Measurements from ENCODE around the gene CPN2.

Gene CPN2

DNA sequence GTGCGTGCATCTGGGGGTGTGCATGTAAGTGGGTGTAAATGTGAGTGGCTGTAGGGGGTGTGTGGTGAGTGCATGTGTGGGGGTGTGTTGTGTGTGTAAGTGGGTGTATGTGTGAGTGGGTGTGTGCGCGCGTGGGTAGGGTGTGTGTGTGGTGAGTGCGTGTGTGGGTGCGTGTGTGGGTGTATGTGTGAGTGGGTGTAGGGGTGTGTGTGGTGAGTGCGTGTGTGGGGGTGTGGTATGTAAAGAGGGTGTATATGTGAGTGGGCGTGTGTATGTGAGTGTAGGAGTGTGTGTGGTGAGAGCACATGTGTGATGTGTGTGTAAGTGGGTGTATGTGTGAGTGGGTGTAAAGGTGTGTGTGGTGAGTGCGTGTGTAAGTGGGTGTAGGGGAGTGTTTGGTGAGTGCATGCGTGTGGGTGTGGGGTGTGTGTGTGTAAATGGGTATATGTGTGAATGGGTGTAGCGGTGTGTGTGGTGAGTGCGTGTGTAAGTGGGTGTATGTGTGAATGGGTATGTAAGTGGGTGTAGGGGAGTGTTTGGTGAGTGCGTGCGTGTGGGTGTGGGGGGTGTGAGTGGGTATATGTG is 916 bp upstream of the CPN2 start:
- no peak for DNase-seq

DNA sequence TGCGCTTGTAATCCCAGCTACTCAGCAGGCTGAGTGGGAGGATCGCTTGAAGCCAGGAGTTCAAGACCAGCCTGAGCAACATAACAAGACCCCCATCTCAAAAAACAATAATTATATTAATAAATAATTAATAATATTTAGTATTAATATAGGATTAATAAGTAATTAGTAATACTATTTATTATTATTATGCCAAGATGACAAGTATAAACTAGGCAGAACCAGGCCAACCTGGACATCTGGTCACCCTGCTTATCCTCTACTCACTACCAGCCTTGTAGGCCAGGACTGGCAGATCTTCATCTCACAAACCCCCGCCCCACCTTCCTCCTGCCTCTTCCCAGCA is 429 bp downstream of the CPN2 start:
- no peak for DNase-seq

GRCh38 chr3:194348354-194348753 is 2.8 kb downstream of the CPN2 start:
- no peak for DNase-seq

GRCh38 chr3:194346621-194347020 is 4.5 kb downstream of the CPN2 start:
- DNase-seq, result no peak

- DNase-seq, result no peak
Observed at GRCh38 chr3:194346035-194346434, 5.1 kb downstream of the CPN2 start.

DNA sequence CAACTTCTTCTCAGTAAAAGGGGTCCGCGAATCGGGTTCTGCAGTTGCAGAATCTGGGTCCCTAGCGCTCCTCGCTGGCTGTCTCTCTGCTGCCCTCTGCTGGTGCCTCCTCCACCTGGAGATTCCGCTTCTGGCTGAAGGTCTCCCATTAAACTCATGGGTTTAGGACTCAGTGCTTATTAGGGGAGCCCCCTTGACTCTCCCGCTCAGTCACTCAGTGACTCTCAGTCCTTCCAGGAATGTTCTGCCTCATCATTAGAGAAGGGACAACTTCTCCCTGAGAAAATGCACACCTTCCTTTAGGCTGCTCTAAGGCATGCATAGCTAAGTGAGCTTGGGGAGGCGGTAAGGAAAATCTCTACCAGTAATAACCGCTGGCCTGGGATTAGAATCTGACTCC is 7.1 kb downstream of the CPN2 start:
- peak; percentile 43 for DNase-seq

DNA sequence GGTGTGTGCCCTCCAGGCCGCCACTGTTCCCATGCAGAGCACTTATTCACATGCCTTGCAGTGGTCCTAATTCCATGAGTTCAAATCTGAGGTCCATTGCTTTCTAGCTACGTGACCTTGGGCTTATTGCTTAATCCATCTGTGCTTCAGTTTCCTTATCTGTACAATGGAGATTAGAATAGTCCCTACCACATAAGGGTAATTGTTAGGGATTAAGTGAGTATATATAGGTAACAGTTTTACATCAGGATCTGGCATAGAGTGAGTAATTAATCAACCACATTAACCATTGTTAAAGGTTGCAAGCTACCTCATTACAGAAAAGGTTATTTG is 7.6 kb downstream of the CPN2 start:
- no peak for DNase-seq

DNA sequence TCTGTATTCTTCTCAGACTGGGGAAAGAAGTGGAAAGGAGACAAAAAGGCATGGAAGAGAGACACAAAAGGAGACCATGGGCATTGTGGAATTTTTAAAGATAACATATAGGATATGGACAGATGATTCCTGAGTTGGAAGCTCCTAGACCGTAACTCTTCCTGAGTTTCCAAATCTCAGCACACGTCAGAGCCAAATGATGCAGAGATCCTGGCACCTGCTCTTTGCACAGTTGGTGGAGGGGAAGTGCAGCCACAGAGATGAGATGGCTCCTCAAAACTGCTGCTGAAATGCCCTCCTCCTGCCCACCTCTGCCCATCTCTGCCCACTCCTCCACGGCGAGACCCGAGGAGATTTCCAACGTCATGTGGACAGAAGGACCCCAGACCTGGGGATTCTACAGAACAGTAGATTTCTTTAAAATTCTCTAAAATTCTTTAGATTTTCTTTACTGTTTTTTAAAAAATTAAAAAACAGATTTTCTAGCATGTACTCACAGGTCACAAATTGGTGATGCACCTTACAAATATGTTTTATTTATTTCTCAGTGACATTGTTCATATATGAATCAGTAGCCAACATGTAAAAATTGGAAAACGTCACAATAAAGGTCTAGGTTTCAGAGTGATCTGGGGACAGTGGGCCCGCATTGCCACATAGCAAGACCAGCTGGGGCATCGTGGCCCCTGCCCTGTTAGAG is 8.1 kb downstream of the CPN2 start:
- DNase-seq, result no peak

DNA sequence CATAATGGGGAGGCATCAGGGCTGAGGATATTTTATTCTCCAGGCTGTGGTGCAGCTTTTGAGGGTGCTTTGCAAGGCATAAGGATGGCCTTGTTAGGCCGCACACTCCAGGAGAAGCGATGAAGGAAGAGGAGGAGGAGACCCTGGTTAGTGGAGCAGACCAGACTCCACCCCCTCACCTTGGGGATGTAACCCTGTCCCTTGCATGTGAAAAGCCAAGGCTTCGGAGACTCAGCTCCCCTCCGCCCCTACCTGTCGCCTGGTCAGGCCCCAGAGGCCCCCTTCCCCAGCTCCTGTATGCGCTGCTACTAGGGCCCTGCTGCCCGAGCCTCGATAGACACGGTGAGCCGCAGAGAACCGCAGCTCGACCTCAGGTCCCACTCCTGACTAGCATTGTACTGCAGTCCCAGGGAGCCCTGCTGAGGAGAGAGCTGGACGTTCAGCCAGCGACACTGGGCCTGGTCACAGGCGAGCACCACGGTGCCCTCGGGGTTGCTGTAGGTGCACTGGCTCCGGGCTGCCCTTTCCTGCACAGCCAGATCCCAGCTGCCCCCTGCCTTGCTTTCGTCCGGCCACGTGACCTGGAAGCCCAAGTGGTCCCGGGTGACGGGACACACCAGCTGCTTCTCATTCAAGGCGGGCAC is 10.2 kb downstream of the CPN2 start:
- DNase-seq, result no peak

GRCh38 chr3:194339840-194340239 is 11.3 kb downstream of the CPN2 start:
- DNase-seq, result no peak

DNA sequence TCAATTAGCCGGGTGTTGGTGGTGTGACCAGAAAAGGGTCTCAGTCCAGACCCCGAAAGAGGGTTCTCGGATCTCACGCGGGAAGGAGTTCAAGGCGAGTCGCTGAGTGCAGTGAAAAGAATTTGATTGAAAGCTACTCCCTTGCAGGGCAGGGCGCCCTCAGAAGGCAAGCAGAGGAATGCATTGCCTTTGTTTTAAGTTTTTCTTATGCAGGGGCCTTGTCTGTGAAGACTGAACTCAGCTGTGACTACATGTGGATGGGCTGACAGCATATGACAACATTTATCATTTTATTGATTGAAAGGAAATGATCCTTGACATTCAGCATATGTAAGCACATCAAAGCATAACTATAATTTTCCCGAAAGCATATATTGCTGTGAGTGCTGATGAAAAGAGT is 11.8 kb downstream of the CPN2 start:
- no peak for DNase-seq

DNA sequence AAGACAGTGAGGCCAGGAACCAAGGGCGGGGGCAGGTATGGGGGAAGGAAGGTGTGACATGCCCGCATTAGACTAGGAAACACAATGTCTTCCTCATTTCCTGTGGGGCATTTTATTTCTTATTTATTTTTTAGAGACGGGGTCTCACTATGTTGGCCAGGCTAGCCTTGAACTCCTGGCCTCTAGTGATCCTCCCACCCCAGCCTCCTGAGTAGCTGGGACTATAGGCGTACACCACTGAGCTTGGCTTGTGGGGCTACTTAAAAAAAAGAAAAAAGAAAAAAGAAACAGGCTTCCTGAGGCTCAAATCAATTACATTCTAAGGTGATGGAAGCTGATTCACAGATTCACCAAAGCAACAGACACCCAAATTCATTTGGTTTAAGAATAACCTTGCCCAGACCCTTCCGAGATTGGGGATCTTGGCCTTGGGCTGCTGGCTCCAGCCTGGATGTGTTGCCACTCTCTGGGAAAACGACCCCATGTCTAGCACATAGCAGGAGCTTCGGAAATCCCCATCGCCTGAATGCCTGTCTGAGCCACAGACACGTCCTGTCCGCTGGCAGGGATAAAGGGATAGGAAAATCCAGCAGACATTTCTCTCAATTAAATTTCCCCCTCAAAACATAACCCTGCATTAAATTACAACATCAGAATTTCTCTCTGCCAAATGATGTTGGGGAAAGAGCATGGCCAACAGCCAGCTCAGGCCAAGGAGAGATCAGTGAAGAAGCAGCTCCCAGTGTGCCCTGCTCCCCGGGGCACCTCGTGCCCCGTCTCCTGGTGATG is 13.0 kb downstream of the CPN2 start:
- no peak for DNase-seq

GRCh38 chr3:194336601-194337355 is 14.3 kb downstream of the CPN2 start:
- DNase-seq, result no peak

GRCh38 chr3:194333981-194334320 is 17.2 kb downstream of the CPN2 start:
- DNase-seq, result no peak

GRCh38 chr3:194333212-194333980 is 17.7 kb downstream of the CPN2 start:
- peak; percentile 83 for DNase-seq

DNA sequence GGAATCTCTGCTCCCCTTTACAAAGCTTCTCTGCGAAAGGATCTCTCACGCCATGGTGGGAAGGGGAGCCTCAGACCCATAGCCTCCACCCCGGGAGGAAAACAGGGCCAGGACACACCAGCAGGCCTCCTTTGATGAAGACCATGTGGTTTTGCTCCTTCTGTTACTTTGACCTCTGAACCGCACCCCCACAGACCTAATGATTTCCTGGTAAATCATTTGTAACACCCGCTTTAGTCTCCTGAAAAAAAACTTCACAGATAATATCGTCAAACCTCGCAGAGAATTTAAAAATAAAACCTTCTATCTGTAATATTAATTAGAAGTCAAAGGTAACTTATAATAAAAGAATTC is 18.3 kb downstream of the CPN2 start:
- no peak for DNase-seq

- no peak for DNase-seq
Observed at GRCh38 chr3:194330579-194330978, 20.5 kb downstream of the CPN2 start.

GRCh38 chr3:194330160-194330559 is 21.0 kb downstream of the CPN2 start:
- DNase-seq, result no peak

- no peak for DNase-seq
Observed at GRCh38 chr3:194329583-194329965, 21.6 kb downstream of the CPN2 start.

DNA sequence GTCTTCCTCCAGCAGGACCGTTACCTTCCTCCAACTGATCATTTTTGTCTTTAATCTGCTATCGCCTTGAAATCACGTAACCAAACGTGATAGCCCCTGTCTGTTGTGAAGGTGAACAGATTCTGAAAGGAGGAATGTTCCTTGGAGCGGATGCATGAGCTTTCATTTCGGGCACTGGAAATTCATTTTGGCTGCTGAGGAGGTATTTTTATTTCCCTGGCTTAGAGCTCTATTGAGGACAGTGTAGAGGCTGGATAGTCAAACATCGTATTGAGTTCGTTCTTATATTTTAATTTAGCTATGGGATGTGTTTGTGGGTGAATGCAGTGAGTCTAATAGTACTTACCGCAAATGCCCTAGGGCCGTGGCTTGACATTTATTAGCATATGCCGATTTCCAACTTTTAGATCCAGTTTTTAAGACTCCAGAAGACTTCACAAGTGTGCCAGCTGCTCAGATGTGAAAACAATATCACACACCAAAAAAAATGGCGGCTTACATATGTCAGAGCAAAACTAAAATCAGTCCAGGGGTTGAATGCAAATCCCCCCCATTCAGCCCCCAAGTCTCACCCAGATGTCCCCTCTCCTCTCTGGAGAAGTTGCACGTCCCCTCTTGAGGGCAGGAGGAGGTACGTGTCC is 22.1 kb downstream of the CPN2 start:
- no peak for DNase-seq

GRCh38 chr3:194328053-194328657 is 23.0 kb downstream of the CPN2 start:
- DNase-seq, result peak; percentile 23

Data from central memory CD4-positive, alpha-beta T cell (primary cell).